Stimulated activated CD8-positive, alpha-beta memory T cell treated with anti-CD3 and anti-CD28 coated beads, Interleukin-7, amount 100 ng/mL, for 4 hours (primary cell): Measurements from ENCODE around the gene ARF1.

ENCODE experiments used
- DNase-seq, 2 donors: peaks; one replicate each; pipeline ENCODE4 v3.0.0-alpha.2; 2020; ENCODE audit warnings: low read depth in 2 of 2

The ARF1 gene

DNA sequence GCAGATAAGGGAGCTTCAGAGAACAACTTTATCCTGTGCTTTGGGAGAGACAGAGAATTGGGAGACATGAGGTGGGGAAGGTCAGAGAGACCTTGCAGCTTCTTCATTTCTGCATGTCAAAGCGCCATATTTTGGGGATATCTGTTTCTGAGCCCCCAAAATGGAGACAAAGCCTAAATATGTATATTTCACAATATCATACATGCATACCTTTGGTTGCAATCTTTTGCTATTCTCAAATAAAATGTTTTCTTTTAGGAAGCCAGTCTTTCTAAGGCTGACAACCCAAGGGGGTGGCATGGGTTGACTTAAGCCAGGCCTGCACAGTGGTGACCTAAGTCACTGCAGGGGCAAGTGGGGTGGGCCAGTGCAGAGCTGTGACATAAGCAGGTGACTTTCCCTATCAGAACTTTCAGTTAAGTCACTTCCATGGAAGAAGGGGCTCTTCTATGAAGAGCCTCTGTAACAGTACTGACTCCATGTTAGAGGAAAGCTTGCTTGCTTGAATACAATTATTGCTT lies 40.5 kb downstream of the ARF1 start:
- DNase-seq = no peak

DNA sequence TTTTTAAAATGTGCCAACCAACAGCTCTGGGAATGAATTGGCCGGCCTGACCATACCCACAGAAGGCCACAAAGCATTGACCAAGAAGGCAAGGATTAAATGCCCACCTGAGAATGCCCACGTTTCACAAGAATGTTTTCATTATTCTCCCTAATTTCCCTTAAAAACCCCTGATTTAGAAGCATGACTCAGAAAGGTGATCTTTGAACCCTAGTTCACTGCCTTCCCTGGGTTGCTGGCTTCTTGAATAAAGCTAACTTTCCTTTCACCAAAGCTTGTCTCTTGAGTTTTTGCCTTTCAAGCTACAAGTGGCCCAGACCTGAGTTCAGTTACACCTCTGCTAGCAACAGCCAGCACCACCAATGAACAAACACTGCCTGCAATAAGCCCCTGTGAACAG lies 41.0 kb downstream of the ARF1 start:
- DNase-seq = no peak

GRCh38 chr1:228125185-228125584 lies 42.7 kb downstream of the ARF1 start:
- DNase-seq = no peak

GRCh38 chr1:228131766-228132165 lies 49.3 kb downstream of the ARF1 start:
- no peak for DNase-seq

GRCh38 chr1:228134591-228134990 lies 52.1 kb downstream of the ARF1 start:
- no peak for DNase-seq

DNA sequence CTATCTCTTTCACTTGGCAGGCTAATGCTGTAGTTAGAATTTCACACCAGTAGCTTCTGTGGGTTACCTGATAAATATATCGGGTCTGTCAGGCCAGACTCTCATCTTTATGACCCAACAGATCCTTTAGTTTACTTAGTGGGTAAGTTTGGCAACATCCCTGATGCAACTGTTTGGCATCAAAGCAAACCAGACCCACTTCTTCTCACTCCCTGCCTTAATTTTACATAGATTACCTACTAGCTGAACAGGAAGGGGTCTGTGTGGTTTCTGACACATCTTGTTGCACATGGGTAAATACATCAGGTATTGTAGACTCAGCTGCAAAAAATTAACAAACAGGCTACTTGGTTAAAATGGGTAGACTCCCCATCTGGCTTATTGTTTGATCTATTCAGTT lies 54.4 kb downstream of the ARF1 start:
- no peak for DNase-seq

- no peak for DNase-seq
Measured at GRCh38 chr1:228139406-228139930, 57.0 kb downstream of the ARF1 start.

DNA sequence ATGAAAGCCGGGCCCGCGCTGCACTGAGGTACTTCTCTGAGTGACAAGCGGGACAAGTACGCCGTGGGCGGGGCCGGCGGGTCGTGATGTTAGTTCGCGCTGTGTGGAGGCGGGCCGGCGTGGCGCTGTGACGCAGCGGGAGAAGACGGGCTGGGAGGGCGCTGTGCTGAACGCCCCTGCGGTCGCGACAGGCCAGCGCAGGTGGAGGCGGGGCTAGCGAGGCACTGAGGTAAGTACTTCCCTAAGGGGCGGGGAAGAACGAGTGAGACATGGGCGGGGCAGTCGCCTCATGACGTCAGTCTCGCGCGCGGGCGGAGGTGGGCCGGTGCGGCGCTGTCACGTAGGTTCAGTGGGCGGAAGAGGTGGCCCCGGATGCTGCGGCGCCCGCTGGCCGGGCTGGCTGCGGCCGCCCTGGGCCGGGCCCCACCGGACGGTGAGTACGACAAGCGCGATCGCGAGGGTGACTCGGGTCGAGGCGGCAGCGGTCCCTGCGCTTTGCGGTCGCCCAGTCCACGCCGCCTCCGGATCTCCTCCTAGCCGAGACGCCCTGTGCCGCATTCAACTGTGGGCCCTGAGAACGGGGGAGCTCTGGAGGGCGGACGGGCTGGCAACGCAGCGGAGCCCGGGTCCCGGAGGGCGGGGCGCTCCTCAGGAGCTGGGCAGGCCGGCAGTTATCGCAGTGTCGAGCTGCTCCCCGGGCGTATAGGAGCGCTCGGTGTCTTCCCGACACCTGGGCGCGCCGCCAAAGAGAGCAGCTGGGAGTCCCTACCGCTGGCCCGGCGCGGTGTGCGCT lies 57.6 kb downstream of the ARF1 start, which contains the start of gene GUK1:
GUK1 (plus strand) TSS at position 349 of the 793 bp plus-strand sequence; CDS start at position 373, 24 bp downstream.
- peak; percentile 100 for DNase-seq

DNA sequence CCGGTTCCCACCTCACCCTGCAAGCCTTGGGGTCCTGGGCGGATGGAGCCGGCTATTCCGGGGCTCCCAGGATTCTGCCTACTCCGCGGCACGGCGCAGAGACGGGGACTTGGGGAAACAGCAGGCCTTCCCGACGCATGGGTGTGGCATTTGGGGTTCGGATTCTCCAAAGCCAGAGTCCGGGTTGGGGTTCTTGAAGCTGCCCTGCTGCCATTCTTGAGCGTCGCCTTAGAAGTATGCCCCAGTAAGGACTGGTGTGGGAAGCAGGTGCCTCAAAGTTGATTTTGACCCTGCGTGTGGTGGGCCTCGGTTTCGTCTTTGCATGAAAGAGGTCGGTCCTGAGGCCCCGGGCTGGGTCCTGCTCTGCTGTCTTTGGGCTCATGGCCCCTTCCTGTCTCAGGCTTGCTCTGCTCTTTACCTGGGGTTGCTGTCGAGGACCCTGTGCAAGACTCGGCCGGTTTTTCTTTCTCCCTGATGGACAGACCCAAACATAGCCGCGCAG lies 58.3 kb downstream of the ARF1 start:
- no peak for DNase-seq

DNA sequence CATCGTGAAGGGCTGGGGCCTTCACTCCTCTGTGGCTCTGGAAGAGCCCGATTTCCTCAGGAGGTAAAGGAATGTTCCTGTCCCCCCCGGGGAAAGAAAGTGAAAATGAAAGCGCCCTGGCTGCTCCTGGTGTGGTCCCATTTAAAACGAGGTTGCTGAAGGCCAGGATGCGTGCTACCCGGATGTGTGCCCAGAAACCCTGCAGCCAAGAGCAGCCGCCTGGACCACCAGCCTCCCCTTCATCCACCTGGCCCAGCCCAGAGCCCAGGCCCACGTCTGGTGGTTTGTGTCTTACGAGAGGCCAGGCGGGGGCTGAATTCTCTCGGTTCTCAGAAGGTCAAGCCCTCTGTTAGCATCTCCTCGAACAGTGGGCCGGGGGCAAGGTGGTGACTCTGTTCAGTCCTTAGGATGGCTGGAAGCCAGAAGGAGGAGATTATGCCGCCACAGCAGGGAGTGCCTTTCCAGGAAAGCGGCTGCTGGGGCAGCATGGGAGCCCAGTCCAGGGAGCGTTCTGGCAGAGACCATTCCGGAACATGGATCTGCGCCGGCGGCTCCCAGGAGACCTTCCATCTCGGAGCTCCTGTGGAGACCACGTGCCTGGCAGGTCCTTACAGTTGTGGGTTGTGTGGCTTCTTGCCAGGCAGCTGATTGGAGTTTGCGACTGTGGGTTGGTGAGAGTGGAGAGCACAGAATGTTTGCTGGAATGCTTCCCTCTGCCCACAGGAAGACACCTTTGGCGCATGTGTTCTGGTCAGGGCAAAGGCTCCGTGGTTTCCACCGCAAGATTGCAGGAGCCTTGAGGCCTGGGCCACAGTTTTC lies 58.9 kb downstream of the ARF1 start:
- DNase-seq = no peak

DNA sequence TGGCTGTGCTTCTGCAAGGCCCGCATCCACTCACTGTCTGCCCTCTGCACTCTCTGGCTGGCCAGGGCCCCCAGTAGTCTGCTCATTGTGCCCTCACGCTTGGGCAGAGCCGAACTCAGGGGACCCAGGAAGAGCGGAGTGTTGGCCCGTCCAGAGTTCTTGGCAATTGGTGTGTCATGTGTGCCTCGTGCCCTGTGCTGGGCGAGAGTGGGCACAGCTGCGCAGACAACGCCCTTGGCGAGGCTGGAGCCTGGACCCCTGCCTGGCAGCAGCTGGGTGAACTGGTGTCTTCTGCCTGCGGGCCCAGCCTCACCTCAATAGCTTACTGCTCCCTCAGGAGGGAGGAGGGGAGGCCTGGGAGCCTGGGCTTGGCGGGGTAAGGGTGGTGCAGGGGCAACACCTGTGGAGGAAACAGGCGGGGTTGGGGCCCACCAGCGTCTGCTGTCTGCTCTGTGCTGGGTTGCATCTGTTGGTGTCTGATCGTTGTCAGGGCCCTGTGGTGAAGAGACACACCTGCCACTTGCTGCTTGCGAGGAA lies 59.7 kb downstream of the ARF1 start:
- DNase-seq = no peak

DNA sequence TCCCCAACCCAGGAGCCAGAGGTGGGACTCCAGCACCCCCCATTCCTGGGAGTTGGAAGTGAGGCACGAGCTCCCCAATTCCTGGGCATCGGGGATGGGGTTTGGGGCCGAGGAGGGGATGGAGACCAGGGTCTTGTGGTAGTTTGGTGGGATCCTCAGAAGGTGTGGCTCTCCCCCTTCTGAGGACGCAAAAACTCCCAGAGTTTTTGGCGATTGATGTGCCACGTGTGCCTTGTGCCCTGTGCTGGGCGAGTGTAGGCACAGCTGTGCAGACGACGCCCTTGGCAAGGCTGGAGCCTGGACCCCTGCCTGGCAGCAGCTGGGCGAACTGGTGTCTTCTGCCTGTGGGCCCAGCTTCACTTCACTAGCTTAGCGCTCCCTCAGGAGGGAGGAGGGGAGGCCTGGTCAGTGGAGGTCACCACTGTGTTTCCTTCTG lies 60.2 kb downstream of the ARF1 start:
- DNase-seq = no peak

GRCh38 chr1:228143480-228144192 lies 61.1 kb downstream of the ARF1 start:
- no peak for DNase-seq

GRCh38 chr1:228144193-228144992 lies 61.9 kb downstream of the ARF1 start:
- no peak for DNase-seq

DNA sequence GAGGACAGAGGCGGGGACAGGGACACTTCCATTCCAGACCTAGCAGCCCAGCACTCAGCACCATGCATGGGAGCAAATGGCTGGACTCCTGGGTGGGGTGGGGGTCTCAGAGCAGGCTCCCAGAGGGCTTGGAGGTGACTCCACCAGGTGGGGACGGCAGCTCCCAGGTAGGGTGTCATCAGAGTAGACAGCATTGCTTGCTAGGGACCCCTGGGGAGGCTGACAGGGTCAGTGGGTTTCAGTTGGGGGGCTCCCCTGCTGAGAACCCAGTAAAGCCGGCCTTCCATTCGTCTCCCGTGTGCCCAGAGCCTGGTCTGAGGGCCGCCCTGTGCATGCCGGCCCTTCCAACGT lies 62.5 kb downstream of the ARF1 start:
- no peak for DNase-seq

- DNase-seq = no peak
Measured at GRCh38 chr1:228145463-228146416, 63.2 kb downstream of the ARF1 start.

GRCh38 chr1:228146417-228147150 lies 64.1 kb downstream of the ARF1 start:
- no peak for DNase-seq

- no peak for DNase-seq
Measured at GRCh38 chr1:228147151-228147693, 64.7 kb downstream of the ARF1 start.
